Duodenal mucosa (tissue), 2 donors: Measurements from ENCODE around the gene GET4.
A peak's percentile ranks its signal among the peaks of the same experiment; 100 is the strongest.
"Not testable (repeated sequence)": the region's sequence is repeated elsewhere in the genome, so short reads cannot be mapped to it uniquely, and the experiment has no call there.

Source experiments
- H3K27ac ChIP-seq: one replicate; pipeline ENCODE4 v1.7.0; 2013; ENCODE audit warnings: low read depth, low read length
- H3K27me3 ChIP-seq, 2 donors: one replicate each; pipeline ENCODE4 v1.7.0; 2013; ENCODE audit warnings: low read length in 2 of 2, control low read depth in 1 of 2; ENCODE audit not compliant: insufficient read depth in 2 of 2, control insufficient read depth in 1 of 2
- H3K36me3 ChIP-seq, 2 donors: one replicate each; pipeline ENCODE4 v1.7.0; 2013; ENCODE audit warnings: low read length in 2 of 2, control low read depth in 1 of 2; ENCODE audit not compliant: insufficient read depth in 2 of 2, control insufficient read depth in 1 of 2
- H3K4me1 ChIP-seq, 2 donors: one replicate each; pipeline ENCODE4 v1.7.0; 2013; ENCODE audit warnings: low read length in 2 of 2, control low read depth in 1 of 2; ENCODE audit not compliant: insufficient read depth in 2 of 2, control insufficient read depth in 1 of 2
- H3K4me3 ChIP-seq, 2 donors: one replicate each; pipeline ENCODE4 v1.7.0; 2013; ENCODE audit warnings: low read length in 2 of 2, low read depth in 1 of 2
- H3K9ac ChIP-seq, 2 donors: one replicate each; pipeline ENCODE4 v1.7.0; 2013; ENCODE audit warnings: low read length in 2 of 2, low read depth in 1 of 2
- H3K9me3 ChIP-seq, 2 donors: one replicate each; pipeline ENCODE4 v1.7.0; 2013; ENCODE audit warnings: low read length in 2 of 2, control low read depth in 1 of 2; ENCODE audit not compliant: control insufficient read depth in 1 of 2

GET4 gene

GRCh38 chr7:868189-868486 is 8.2 kb upstream of the GET4 start:
- H3K9ac ChIP-seq: peak overlapping the region in 1 of 2 donors; percentile 20

GRCh38 chr7:869348-869747 is 7.0 kb upstream of the GET4 start:
- no peak overlapping the region for H3K9ac ChIP-seq

More at GRCh38 chr7:868189-868486, 8.2 kb upstream of the GET4 start:
- Histone ChIP-seq H3K27me3 (no peaks in the 10 kb centered on the region), H3K27ac (no peak overlapping the region), H3K36me3 (peaks cover 32 to 64% of the 10 kb centered on the region in 2 donors), H3K9me3 (no peaks in the 10 kb centered on the region), H3K4me1 (peaks cover 0 to 16% of the 10 kb centered on the region in 2 donors), H3K4me3 (no peak overlapping the region)

GRCh38 chr7:871900-872537 is 4.3 kb upstream of the GET4 start:
- Histone ChIP-seq H3K9me3 (no peaks in the 10 kb centered on the region), H3K27me3 (no peaks in the 10 kb centered on the region), H3K4me3 (no peak overlapping the region), H3K4me1 (peaks cover 6 to 18% of the 10 kb centered on the region in 2 donors), H3K36me3 (peaks cover 20 to 39% of the 10 kb centered on the region in 2 donors), H3K9ac (no peak overlapping the region), H3K27ac (no peak overlapping the region)

More at GRCh38 chr7:869348-869747, 7.0 kb upstream of the GET4 start:
- H3K4me3 ChIP-seq: no peak overlapping the region
- peaks cover 6 to 21% of the 10 kb centered on the region in 2 donors for H3K4me1 ChIP-seq
- no peak overlapping the region for H3K27ac ChIP-seq
- no peaks in the 10 kb centered on the region for H3K9me3 ChIP-seq
- H3K36me3 ChIP-seq: peaks cover 32 to 57% of the 10 kb centered on the region in 2 donors
- H3K27me3 ChIP-seq: no peaks in the 10 kb centered on the region

DNA sequence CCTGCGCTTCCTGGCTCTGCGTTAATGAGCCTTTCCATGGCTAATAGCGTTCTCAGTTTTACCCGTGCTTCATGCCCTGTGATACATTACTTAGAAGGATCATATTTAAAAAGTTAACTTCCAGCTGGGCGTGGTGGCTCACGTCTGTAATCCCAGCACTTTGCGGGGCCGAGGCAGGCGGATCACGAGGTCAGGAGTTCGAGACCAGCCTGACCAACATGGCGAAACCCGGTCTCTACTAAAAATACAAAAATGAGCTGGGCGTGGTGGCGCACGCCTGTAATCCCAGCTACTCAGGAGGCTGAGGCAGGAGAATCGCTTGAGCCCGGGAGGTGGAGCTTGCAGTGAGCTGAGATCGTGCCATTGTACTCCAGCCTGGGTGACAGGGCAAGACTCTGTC is 3.7 kb upstream of the GET4 start:
- H3K9ac ChIP-seq: not testable (repeated sequence)

DNA sequence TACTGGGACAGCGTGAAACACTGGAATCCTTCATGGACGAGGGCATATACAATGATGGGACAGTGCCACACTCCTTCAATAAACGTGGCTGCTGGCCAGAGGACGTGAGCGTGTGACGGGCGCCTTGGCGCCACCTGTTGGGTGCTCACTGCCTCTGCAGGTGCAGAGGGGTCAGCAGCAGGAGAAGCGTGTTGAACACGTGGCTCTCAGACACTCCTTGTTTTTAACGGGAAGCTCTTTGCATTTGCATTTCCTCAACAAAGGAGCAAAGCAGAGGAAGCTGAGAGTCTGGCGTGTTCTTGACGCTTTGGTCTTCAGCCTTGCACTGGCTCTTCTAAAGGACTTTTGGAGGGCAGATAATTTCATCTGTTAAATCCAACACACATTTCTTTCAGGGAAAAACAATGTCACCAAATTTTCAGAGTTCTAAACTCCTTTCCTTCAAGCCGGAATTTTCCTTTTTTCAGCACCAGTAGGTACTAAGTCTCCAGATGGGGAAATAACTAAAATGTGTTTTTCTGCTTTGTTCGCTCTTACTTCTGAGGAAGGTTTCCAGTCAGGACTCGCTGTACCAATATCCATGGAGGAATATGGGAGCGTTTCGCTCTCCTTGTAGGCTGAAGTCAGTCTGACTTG is 2.9 kb upstream of the GET4 start:
- no peak overlapping the region for H3K4me3 ChIP-seq
- peaks cover 11 to 13% of the 10 kb centered on the region in 2 donors for H3K4me1 ChIP-seq
- no peaks in the 10 kb centered on the region for H3K9me3 ChIP-seq
- no peak overlapping the region for H3K27ac ChIP-seq
- no peaks in the 10 kb centered on the region for H3K27me3 ChIP-seq
- H3K9ac ChIP-seq: no peak overlapping the region
- peaks cover 9 to 26% of the 10 kb centered on the region in 2 donors for H3K36me3 ChIP-seq

More for the DNA sequence above, 3.7 kb upstream of the GET4 start:
- not testable (repeated sequence) for H3K27me3 ChIP-seq, H3K4me3 ChIP-seq, H3K9me3 ChIP-seq, H3K27ac ChIP-seq
- H3K4me1 ChIP-seq: peaks cover 6 to 12% of the 10 kb centered on the region in 2 donors
- H3K36me3 ChIP-seq: peaks cover 13 to 33% of the 10 kb centered on the region in 2 donors

GRCh38 chr7:874031-874749 is 2.2 kb upstream of the GET4 start:
- Histone ChIP-seq H3K36me3 (peaks cover 9 to 29% of the 10 kb centered on the region in 2 donors), H3K27me3 (no peaks in the 10 kb centered on the region), H3K9me3 (no peaks in the 10 kb centered on the region), H3K4me3 (no peak overlapping the region), H3K9ac (no peak overlapping the region), H3K27ac (no peak overlapping the region), H3K4me1 (peaks cover 15% of the 10 kb centered on the region in 2 donors)

DNA sequence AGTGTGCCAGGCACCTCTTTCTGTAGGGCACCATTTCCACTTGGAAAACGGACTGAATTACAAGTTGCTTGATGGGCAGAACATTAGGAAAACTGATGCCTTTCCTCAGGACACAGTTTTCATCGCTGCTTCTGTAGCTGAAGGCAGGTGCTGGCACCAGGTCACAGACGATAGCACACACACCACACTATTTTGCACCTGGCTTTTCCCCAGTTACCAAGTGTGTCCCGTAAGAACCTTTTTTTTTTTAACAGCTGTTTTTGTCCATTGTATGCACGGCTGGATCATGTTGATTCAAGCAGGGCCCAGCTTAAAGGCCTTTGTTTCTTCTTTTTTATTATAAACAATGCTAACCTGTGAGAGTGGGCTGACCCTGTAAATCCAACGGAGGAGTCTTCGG is 1.3 kb upstream of the GET4 start:
- Histone ChIP-seq H3K27me3 (no peaks in the 10 kb centered on the region), H3K4me1 (peaks cover 15 to 17% of the 10 kb centered on the region in 2 donors), H3K4me3 (no peak overlapping the region), H3K9me3 (no peaks in the 10 kb centered on the region), H3K36me3 (peaks cover 4 to 25% of the 10 kb centered on the region in 2 donors), H3K9ac (no peak overlapping the region), H3K27ac (no peak overlapping the region)

- H3K27me3 ChIP-seq: no peaks in the 10 kb centered on the region
- H3K27ac ChIP-seq: peak overlapping the region; percentile 53
- no peak overlapping the region for H3K9ac ChIP-seq
- peaks cover under 1 to 20% of the 10 kb centered on the region in 2 donors for H3K36me3 ChIP-seq
- no peaks in the 10 kb centered on the region for H3K9me3 ChIP-seq
- peak overlapping the region in 1 of 2 donors; percentile 45 for H3K4me3 ChIP-seq
- H3K4me1 ChIP-seq: peaks cover 15 to 17% of the 10 kb centered on the region in 2 donors
These were observed 778 bp upstream of the GET4 start for GRCh38 chr7:875476-876076.

GRCh38 chr7:876972-877311 is 588 bp downstream of the GET4 start:
- Histone ChIP-seq H3K36me3 (peaks cover 0 to 14% of the 10 kb centered on the region in 2 donors), H3K4me3 (peak overlapping the region; percentile 76 to 88), H3K9ac (peak overlapping the region; percentile 73 to 80), H3K4me1 (peaks cover 15 to 17% of the 10 kb centered on the region in 2 donors), H3K9me3 (no peaks in the 10 kb centered on the region), H3K27me3 (no peaks in the 10 kb centered on the region), H3K27ac (peak overlapping the region; percentile 73)
